ENCODE data around the gene NBEA.
"Not testable (repeated sequence)": the region's sequence is repeated elsewhere in the genome, so short reads cannot be mapped to it uniquely, and the experiment has no call there.

NBEA gene

GRCh38 chr13:35646056-35646774, 704.1 kb downstream of the NBEA start:
- no peak overlapping the region for H3K27ac ChIP-seq (ENCODE audit: low read depth, low read length, severe bottlenecking)
- H3K9me3 ChIP-seq (ENCODE audit: control insufficient read depth, low read length): no peaks in the 10 kb centered on the region
- no peaks in the 10 kb centered on the region for H3K4me1 ChIP-seq (ENCODE audit: control insufficient read depth, insufficient read depth, low read length, poor library complexity, severe bottlenecking)
- no peak overlapping the region for H3K4me3 ChIP-seq (ENCODE audit: extremely low read depth, insufficient read depth, low read length, poor library complexity, severe bottlenecking)
- 50 to 97% methylated on average over 1 to 6 of the region's 7 CpGs for WGBS, 2 experiments (ENCODE audit: insufficient coverage in 2 of 2)
- H3K36me3 ChIP-seq (ENCODE audit: control insufficient read depth, insufficient read depth, low read length): no peaks in the 10 kb centered on the region

- no CpG with 5 or more reads among the region's 4 CpGs for WGBS, 2 experiments (ENCODE audit: insufficient coverage in 2 of 2)
- no peak overlapping the region for H3K4me3 ChIP-seq (ENCODE audit: extremely low read depth, insufficient read depth, low read length, poor library complexity, severe bottlenecking)
- H3K36me3 ChIP-seq (ENCODE audit: control insufficient read depth, insufficient read depth, low read length): no peaks in the 10 kb centered on the region
- H3K27ac ChIP-seq (ENCODE audit: low read depth, low read length, severe bottlenecking): no peak overlapping the region
- H3K4me1 ChIP-seq (ENCODE audit: control insufficient read depth, insufficient read depth, low read length, poor library complexity, severe bottlenecking): no peaks in the 10 kb centered on the region
- H3K9me3 ChIP-seq (ENCODE audit: control insufficient read depth, low read length): no peaks in the 10 kb centered on the region
These were observed 706.1 kb downstream of the NBEA start for GRCh38 chr13:35648201-35648600.

DNA sequence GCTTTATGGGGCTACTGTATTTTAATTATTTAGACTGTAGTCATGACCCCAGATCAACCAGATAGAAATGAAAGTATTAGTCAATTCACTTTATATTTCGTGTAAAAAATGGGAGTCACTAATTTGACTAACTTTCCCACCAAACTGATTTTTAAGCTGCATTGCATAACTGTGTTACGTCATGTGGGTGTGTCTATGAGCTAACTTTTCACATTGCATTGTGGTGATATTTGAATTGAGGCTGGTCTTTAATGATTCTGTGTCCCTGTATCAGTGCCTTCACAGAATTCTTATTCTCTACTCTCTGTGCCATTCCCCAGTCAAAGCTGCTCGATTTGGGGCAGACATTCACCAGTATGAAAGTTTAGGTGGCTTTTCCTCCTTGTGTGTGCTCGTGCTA, 707.1 kb downstream of the NBEA start:
- Histone ChIP-seq H3K4me3 (ENCODE audit: extremely low read depth, insufficient read depth, low read length, poor library complexity, severe bottlenecking) (no peak overlapping the region), H3K9me3 (ENCODE audit: control insufficient read depth, low read length) (no peaks in the 10 kb centered on the region), H3K4me1 (ENCODE audit: control insufficient read depth, insufficient read depth, low read length, poor library complexity, severe bottlenecking) (no peaks in the 10 kb centered on the region), H3K36me3 (ENCODE audit: control insufficient read depth, insufficient read depth, low read length) (no peaks in the 10 kb centered on the region), H3K27ac (ENCODE audit: low read depth, low read length, severe bottlenecking) (no peak overlapping the region)
- WGBS, 2 experiments (ENCODE audit: insufficient coverage in 2 of 2): 81 to 88% methylated on average over 3 of the region's 4 CpGs

DNA sequence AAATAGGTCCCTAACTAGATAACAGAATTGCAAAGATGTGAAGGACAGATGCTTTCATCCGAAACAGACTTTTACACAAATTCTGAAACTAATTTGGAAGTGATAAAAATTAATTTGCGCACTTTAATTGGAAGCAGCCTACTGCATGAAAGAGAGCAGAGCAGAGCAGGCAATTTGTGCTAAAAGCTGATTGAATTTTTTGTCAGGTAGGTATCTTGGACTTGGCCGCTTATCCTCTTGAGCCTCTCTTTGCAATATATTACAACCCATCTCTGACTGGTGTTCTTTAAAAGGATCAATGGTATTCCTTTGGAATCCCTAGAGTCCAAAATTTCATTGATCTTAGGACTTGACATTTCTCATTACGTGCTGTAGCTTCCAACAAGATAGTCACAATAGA, 717.7 kb downstream of the NBEA start:
- Histone ChIP-seq H3K36me3 (ENCODE audit: control insufficient read depth, insufficient read depth, low read length) (no peaks in the 10 kb centered on the region), H3K4me3 (ENCODE audit: extremely low read depth, insufficient read depth, low read length, poor library complexity, severe bottlenecking) (no peak overlapping the region), H3K9me3 (ENCODE audit: control insufficient read depth, low read length) (no peaks in the 10 kb centered on the region), H3K27ac (ENCODE audit: low read depth, low read length, severe bottlenecking) (no peak overlapping the region), H3K4me1 (ENCODE audit: control insufficient read depth, insufficient read depth, low read length, poor library complexity, severe bottlenecking) (no peaks in the 10 kb centered on the region)
- 90 to 100% methylated on average over 1 to 2 of the region's 4 CpGs for WGBS, 2 experiments (ENCODE audit: insufficient coverage in 2 of 2)

- Histone ChIP-seq H3K27ac (ENCODE audit: low read depth, low read length, severe bottlenecking) (no peak overlapping the region), H3K4me1 (ENCODE audit: control insufficient read depth, insufficient read depth, low read length, poor library complexity, severe bottlenecking) (no peaks in the 10 kb centered on the region), H3K36me3 (ENCODE audit: control insufficient read depth, insufficient read depth, low read length) (no peaks in the 10 kb centered on the region), H3K4me3 (ENCODE audit: extremely low read depth, insufficient read depth, low read length, poor library complexity, severe bottlenecking) (no peak overlapping the region), H3K9me3 (ENCODE audit: control insufficient read depth, low read length) (no peaks in the 10 kb centered on the region)
- WGBS, 2 experiments (ENCODE audit: insufficient coverage in 2 of 2): 100% methylated on average over 7 of the region's 7 CpGs; no CpG with 5 or more reads in 1 of the 2 experiments
These were observed 722.7 kb downstream of the NBEA start for GRCh38 chr13:35664747-35665146.

GRCh38 chr13:35669321-35669720, 727.3 kb downstream of the NBEA start:
- WGBS, 2 experiments (ENCODE audit: insufficient coverage in 2 of 2): 93 to 96% methylated on average over 3 of the region's 4 CpGs
- Histone ChIP-seq H3K4me3 (ENCODE audit: extremely low read depth, insufficient read depth, low read length, poor library complexity, severe bottlenecking) (no peak overlapping the region), H3K27ac (ENCODE audit: low read depth, low read length, severe bottlenecking) (no peak overlapping the region), H3K36me3 (ENCODE audit: control insufficient read depth, insufficient read depth, low read length) (no peaks in the 10 kb centered on the region), H3K4me1 (ENCODE audit: control insufficient read depth, insufficient read depth, low read length, poor library complexity, severe bottlenecking) (no peaks in the 10 kb centered on the region), H3K9me3 (ENCODE audit: control insufficient read depth, low read length) (no peaks in the 10 kb centered on the region)

DNA sequence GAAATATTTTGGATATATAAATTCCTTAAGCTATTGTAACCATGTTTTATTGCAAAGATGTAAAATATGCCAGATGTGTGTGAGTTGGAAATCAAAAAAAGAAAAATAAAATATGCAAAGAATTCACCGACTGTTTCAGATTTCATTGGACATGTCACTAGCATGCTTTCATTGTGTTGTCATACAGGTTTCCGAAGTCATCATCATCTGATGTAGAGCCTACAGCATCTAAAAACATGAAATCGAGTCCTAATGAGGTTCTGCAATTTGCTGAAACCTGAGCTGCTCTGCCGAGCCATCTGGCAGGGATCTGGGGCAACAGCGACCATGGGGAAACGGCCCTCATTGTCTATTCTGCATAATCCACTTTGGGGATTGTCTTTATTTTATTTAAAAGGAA, 730.5 kb downstream of the NBEA start:
- Histone ChIP-seq H3K9me3 (ENCODE audit: control insufficient read depth, low read length) (no peaks in the 10 kb centered on the region), H3K4me1 (ENCODE audit: control insufficient read depth, insufficient read depth, low read length, poor library complexity, severe bottlenecking) (no peaks in the 10 kb centered on the region), H3K27ac (ENCODE audit: low read depth, low read length, severe bottlenecking) (no peak overlapping the region), H3K4me3 (ENCODE audit: extremely low read depth, insufficient read depth, low read length, poor library complexity, severe bottlenecking) (no peak overlapping the region), H3K36me3 (ENCODE audit: control insufficient read depth, insufficient read depth, low read length) (no peaks in the 10 kb centered on the region)
- WGBS, 2 experiments (ENCODE audit: insufficient coverage in 2 of 2): 83 to 88% methylated on average over 2 to 6 of the region's 6 CpGs

DNA sequence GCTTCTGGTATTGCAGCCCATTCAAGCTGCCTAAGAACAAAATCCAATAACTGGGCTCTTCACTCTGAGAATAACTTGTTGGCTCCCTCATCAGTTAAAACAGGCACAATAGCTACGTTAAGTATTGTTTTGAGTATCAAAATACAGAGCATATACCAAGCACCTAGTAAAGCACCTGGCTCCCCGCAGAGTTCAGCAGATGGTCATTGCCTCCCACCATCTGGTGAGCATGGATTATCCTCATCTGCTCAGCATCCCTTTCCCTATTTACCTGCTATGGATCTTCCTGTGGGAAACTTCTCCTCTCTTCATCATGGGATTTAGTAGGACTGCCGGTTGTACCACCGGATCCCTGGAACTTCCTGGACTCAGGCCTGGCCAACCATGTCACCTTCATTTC, 733.6 kb downstream of the NBEA start:
- Histone ChIP-seq H3K27ac (ENCODE audit: low read depth, low read length, severe bottlenecking) (no peak overlapping the region), H3K9me3 (ENCODE audit: control insufficient read depth, low read length) (no peaks in the 10 kb centered on the region), H3K4me1 (ENCODE audit: control insufficient read depth, insufficient read depth, low read length, poor library complexity, severe bottlenecking) (no peaks in the 10 kb centered on the region), H3K4me3 (ENCODE audit: extremely low read depth, insufficient read depth, low read length, poor library complexity, severe bottlenecking) (no peak overlapping the region), H3K36me3 (ENCODE audit: control insufficient read depth, insufficient read depth, low read length) (no peaks in the 10 kb centered on the region)
- WGBS, 2 experiments (ENCODE audit: insufficient coverage in 2 of 2): 100% methylated on average over 2 to 3 of the region's 4 CpGs

GRCh38 chr13:35677863-35678262, 735.8 kb downstream of the NBEA start:
- not testable (repeated sequence) for H3K27ac ChIP-seq (ENCODE audit: low read depth, low read length, severe bottlenecking); H3K36me3 ChIP-seq (ENCODE audit: control insufficient read depth, insufficient read depth, low read length); H3K9me3 ChIP-seq (ENCODE audit: control insufficient read depth, low read length); H3K4me1 ChIP-seq (ENCODE audit: control insufficient read depth, insufficient read depth, low read length, poor library complexity, severe bottlenecking); H3K4me3 ChIP-seq (ENCODE audit: extremely low read depth, insufficient read depth, low read length, poor library complexity, severe bottlenecking)
- WGBS, 2 experiments (ENCODE audit: insufficient coverage in 2 of 2): 66 to 77% methylated on average over 3 to 6 of the region's 6 CpGs

DNA sequence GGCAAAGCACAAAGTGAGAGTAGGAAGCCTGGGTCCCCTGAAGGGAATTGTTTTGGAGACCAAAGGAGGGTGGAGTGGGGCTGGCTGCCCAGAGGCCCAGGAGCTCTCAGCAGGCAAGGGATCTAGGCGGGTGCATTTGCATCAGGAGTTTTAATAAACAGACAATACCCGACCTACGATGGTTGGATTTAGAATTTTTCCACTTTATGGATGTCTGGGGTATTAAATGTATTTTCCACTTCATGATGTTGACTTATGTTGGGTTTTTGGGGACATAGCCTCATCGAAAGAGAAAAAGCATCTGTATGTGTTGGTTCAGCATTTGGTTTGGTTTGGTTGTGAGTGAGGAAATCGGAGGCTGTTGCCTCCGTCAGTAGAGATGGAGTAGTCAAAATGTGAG, 739.6 kb downstream of the NBEA start:
- WGBS, 2 experiments (ENCODE audit: insufficient coverage in 2 of 2): 86 to 87% methylated on average over 6 of the region's 6 CpGs
- H3K4me1 ChIP-seq (ENCODE audit: control insufficient read depth, insufficient read depth, low read length, poor library complexity, severe bottlenecking): no peaks in the 10 kb centered on the region

GRCh38 chr13:35684432-35684831, 742.4 kb downstream of the NBEA start:
- no peak overlapping the region for H3K27ac ChIP-seq (ENCODE audit: low read depth, low read length, severe bottlenecking)
- H3K36me3 ChIP-seq (ENCODE audit: control insufficient read depth, insufficient read depth, low read length): no peaks in the 10 kb centered on the region
- 85% methylated on average over 4 to 5 of the region's 5 CpGs for WGBS, 2 experiments (ENCODE audit: insufficient coverage in 2 of 2)
- no peaks in the 10 kb centered on the region for H3K9me3 ChIP-seq (ENCODE audit: control insufficient read depth, low read length)
- no peak overlapping the region for H3K4me3 ChIP-seq (ENCODE audit: extremely low read depth, insufficient read depth, low read length, poor library complexity, severe bottlenecking)
- H3K4me1 ChIP-seq (ENCODE audit: control insufficient read depth, insufficient read depth, low read length, poor library complexity, severe bottlenecking): no peaks in the 10 kb centered on the region

More for the DNA sequence above, 739.6 kb downstream of the NBEA start:
- H3K36me3 ChIP-seq (ENCODE audit: control insufficient read depth, insufficient read depth, low read length): no peaks in the 10 kb centered on the region
- no peak overlapping the region for H3K27ac ChIP-seq (ENCODE audit: low read depth, low read length, severe bottlenecking)
- H3K4me3 ChIP-seq (ENCODE audit: extremely low read depth, insufficient read depth, low read length, poor library complexity, severe bottlenecking): no peak overlapping the region
- H3K9me3 ChIP-seq (ENCODE audit: control insufficient read depth, low read length): no peaks in the 10 kb centered on the region
